Rectal smooth muscle tissue (tissue), 1 donor: ENCODE results near the gene ATRIP.
"Not testable (repeated sequence)": the region's sequence is repeated elsewhere in the genome, so short reads cannot be mapped to it uniquely, and the experiment has no call there.

Experiments used
- H3K27ac ChIP-seq: one replicate; pipeline ENCODE4 v1.7.0; 2013; ENCODE audit warnings: low read depth, low read length, inconsistent platforms
- H3K27me3 ChIP-seq: one replicate; pipeline ENCODE4 v1.7.0; 2013; ENCODE audit warnings: low read length; ENCODE audit not compliant: control insufficient read depth, insufficient read depth
- H3K36me3 ChIP-seq: one replicate; pipeline ENCODE4 v1.7.0; 2013; ENCODE audit warnings: low read length; ENCODE audit not compliant: control insufficient read depth, insufficient read depth
- H3K4me1 ChIP-seq: one replicate; pipeline ENCODE4 v1.7.0; 2013; ENCODE audit warnings: low read length; ENCODE audit not compliant: control insufficient read depth, insufficient read depth
- H3K4me3 ChIP-seq: one replicate; pipeline ENCODE4 v1.7.0; 2013; ENCODE audit warnings: low read length
- H3K9ac ChIP-seq: one replicate; pipeline ENCODE4 v1.7.0; 2013; ENCODE audit warnings: low read length

ATRIP gene

DNA sequence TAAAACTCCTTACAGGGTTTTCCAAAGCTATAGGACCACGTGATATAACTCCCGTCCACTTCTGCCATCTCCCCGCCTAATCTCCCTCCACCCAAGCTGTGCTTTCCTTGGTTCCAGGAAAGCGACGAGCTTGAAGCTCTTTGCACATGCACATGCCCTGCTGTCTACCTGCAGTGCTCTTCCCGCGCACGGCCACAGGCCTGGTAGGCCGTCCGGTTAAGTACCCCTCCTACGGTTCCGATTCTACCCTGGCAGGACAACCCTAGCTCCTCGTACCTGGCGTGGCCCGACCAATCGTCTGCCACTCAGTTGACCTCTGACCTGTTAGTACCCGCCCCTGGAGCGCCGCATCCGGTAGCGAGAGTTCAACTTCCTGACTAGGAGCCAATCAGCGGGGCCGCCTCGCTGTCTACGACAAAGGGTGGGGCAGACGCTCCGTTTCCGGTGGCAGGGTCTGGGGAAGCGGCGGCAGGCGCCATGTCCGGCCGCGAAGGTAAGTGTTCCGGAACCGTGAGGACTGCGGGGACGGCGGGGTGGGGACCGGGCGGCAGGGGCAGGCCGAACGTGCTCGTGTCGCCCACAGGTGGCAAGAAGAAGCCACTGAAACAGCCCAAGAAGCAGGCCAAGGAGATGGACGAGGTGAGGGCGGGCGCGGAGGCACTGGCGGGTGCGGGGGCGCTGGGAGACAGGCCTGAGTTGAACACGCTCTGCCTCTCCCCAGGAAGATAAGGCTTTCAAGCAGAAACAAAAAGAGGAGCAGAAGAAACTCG is 6.5 kb upstream of the ATRIP start, which contains the start of the genes CCDC51 and TMA7:
Gene CCDC51, minus strand, starts transcription at position 300 of the 770 bp plus-strand sequence. CDS start 4,991 bp downstream, outside the sequence.
Gene TMA7, plus strand, starts transcription at position 438 of the 770 bp plus-strand sequence. Its CDS starts 40 bp downstream, at position 478.
- peak within 1 kb of the TSS; percentile 94 for H3K9ac ChIP-seq
- peaks cover 4% of the 10 kb centered on the region for H3K4me1 ChIP-seq
- peaks cover 4% of the 10 kb centered on the region for H3K36me3 ChIP-seq
- no peaks in the 10 kb centered on the region for H3K27me3 ChIP-seq
- peak within 1 kb of the TSS; percentile 99 for H3K4me3 ChIP-seq
- H3K27ac ChIP-seq, result peak within 1 kb of the TSS; percentile 92

DNA sequence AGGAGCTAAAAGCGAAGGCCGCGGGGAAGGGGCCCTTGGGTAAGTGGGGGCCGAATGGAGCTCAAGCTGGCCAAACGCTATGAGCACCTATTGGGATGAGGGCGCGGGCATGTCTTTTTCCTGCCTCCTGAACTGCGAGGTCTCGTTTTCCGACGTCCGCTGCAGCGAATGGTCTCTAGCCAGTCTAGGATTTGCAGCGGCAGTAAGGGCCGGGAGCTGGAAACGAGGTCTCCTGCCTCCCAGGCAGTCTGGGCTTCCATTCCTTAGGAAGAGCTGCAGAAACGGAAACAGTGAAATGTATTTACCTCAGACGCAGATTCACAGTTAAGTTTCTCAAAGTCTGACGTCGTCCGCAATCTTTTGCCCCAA is 6.0 kb upstream of the ATRIP start:
- Histone ChIP-seq H3K4me3 (peak overlapping the region; percentile 91), H3K27ac (peak overlapping the region; percentile 92), H3K9ac (peak overlapping the region; percentile 89), H3K4me1 (peaks cover 4% of the 10 kb centered on the region), H3K36me3 (peaks cover 4% of the 10 kb centered on the region), H3K27me3 (no peaks in the 10 kb centered on the region)

DNA sequence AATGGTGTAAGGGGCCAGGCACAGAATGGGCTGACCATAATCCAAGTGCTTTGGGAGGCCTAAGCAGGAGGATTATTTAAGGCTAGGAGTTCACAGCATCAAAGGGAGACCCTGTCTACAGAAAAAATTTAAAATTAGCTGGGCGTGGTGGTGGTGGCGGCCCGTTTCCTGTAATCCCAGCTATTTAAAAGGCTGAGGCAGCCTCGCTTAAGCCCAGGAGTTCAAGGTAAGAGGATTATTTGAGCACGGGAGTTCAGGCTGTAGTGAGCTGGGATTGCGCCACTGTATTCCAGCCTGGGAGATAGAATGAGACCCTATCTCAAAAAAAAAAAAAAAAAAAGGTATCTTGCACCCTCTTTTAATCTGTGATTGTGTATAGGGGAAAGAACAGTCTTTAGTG is 4.6 kb upstream of the ATRIP start:
- Histone ChIP-seq H3K27me3 (no peaks in the 10 kb centered on the region), H3K4me1 (peaks cover 11% of the 10 kb centered on the region), H3K4me3 (no peak overlapping the region), H3K27ac (no peak overlapping the region), H3K9ac (no peak overlapping the region), H3K36me3 (peaks cover 4% of the 10 kb centered on the region)

DNA sequence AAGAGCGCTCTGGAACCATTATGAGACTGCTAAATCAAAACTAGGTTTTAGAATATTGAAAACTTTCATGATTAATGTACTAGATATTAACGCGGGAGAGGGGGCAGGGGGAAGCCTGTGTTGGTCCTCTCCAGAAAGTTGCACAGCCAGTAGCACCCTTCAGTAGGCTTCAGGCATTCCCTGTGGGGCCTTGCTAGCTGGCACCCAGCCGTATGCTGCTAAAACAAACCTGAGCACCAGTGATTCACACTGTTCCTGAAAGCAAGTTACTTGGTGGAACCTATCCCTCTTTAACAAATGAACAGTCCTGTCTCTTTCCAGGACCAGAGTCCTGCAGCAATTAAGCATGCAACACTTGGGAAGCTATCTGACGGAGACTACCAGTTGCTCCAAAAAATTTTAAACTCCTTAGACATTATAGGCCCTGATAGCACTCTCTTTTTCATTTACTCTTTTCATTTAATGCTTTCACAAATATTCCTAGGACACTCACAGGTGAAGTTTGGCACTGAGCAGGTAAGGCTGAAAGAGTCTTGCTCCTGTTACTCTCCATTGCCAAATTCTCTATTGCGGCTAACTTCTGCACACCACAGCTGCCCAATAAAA is 1.2 kb upstream of the ATRIP start:
- Histone ChIP-seq H3K9ac (peak overlapping the region; percentile 14), H3K36me3 (peaks cover 4% of the 10 kb centered on the region), H3K27ac (no peak overlapping the region), H3K4me1 (peaks cover 13% of the 10 kb centered on the region), H3K27me3 (no peaks in the 10 kb centered on the region), H3K4me3 (no peak overlapping the region)

DNA sequence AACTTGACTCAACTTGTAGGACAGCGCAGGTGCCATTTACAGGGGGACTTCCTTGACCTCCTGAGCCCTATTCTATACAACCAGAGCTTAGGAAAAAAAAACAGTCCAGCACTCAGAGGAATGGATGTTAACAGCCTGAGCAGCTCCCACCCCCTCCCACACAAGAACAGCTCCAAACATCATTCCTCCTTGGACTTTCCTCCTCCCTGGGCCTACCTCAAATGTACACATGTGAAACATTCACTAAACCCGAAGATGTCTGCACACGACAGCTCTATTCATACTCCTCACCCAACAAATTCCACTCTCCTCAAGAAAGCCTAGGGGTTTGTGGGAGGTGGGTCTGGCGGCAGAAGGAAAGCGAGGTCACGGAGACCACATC is 503 bp upstream of the ATRIP start:
- Histone ChIP-seq H3K27ac (peak overlapping the region; percentile 84), H3K36me3 (peaks cover 4% of the 10 kb centered on the region), H3K4me1 (peaks cover 13% of the 10 kb centered on the region), H3K27me3 (no peaks in the 10 kb centered on the region), H3K4me3 (peak overlapping the region; percentile 97), H3K9ac (peak overlapping the region; percentile 80)

DNA sequence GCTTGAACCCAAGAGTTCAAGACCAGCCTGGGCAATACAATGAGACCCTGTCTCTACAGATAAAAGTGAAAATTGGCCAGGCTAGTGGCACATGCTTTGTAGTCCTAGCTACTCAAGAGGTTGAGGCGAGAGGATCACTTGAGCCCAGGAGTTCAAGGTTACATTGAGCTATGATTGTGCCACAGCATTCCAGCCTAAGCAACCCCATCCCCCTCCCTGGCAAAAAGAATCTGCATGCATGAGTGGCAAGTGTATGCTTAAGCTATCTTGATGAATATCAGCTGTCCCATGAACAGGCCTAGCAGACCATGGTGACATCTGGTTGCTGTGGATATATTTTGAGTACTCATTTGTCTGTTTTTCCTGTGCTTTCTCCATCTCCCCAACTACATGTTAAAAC is 4.7 kb downstream of the ATRIP start:
- no peak overlapping the region for H3K4me3 ChIP-seq
- H3K27ac ChIP-seq, result no peak overlapping the region
- peaks cover 7% of the 10 kb centered on the region for H3K4me1 ChIP-seq
- peaks cover 12% of the 10 kb centered on the region for H3K36me3 ChIP-seq
- H3K27me3 ChIP-seq, result no peaks in the 10 kb centered on the region
- no peak overlapping the region for H3K9ac ChIP-seq

DNA sequence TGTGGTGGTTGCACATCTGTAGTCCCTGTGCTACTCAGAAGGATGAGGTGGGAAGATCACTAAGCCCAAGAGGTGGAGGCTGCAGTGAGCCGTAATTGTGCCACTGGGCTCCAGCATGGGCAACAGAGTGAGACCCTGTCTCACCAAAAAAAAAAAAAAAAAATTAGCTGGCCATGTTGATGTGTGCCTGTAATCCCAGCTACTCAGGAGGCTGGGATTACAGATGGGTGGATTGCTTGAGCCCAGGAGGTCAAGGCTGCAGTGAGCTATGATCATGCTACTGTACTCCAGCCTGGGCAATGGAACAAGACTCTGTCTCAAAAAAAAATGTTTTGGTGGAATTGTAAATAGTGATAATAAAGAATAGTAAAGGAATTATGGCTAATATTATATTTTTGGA is 9.9 kb downstream of the ATRIP start:
- Histone ChIP-seq H3K27ac (no peak overlapping the region), H3K9ac (no peak overlapping the region), H3K36me3 (peaks cover 19% of the 10 kb centered on the region), H3K4me3 (no peak overlapping the region), H3K4me1 (no peaks in the 10 kb centered on the region), H3K27me3 (no peaks in the 10 kb centered on the region)

DNA sequence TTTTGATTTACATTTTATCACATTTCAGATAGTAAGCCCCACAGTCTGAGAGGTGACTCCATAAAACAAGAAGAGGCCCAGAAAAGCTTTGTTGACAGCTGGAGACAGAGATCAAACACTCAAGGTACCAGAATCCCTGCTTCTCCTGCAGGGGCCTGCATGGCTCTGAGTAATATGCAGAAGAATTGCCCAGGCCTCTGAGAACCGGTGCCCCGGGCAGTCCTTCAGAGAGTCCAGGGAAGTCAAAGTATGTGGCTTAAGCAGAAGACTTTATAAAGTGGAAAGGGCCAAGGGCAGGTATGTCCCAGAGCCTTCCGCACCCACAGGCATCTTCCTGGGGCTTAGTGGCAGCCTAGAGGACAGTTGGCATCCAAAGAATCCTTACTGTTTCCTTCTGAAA is 12.8 kb downstream of the ATRIP start:
- no peak overlapping the region for H3K27ac ChIP-seq
- no peaks in the 10 kb centered on the region for H3K27me3 ChIP-seq

DNA sequence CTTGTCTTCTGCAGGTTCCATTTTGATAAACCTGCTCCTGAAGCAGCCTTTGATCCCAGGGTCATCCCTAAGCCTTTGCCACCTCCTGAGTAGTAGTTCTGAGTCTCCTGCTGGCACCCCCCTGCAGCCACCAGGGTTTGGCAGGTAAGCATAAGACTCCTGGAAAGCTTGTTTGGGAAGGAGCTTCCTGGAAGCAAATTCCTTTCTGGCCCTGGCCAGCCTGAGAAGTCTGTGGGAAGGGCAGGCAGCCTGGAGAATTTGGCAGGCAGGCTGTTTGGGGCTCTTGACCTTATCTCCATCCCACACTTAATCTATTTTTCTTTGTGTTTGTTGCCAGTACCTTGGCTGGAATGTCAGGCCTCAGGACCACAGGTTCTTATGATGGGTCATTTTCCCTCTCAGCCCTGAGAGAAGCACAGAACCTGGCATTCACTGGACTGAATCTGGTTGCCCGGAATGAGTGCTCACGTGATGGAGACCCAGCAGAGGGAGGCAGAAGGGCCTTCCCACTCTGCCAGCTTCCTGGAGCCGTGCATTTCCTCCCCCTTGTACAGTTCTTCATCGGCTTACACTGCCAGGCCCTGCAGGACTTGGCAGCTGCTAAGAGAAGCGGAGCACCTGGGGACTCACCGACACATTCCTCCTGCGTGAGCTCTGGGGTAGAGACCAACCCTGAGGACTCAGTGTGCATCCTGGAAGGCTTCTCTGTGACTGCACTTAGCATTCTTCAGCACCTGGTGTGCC is 13.4 kb downstream of the ATRIP start:
- no peak overlapping the region for H3K9ac ChIP-seq
- H3K4me3 ChIP-seq, result no peak overlapping the region
- H3K4me1 ChIP-seq, result no peaks in the 10 kb centered on the region
- H3K27me3 ChIP-seq, result no peaks in the 10 kb centered on the region
- H3K36me3 ChIP-seq, result peaks cover 8% of the 10 kb centered on the region
- no peak overlapping the region for H3K27ac ChIP-seq

More for the DNA sequence above, 12.8 kb downstream of the ATRIP start:
- Histone ChIP-seq H3K4me1 (no peaks in the 10 kb centered on the region), H3K36me3 (peaks cover 9% of the 10 kb centered on the region), H3K9ac (no peak overlapping the region), H3K4me3 (no peak overlapping the region)

DNA sequence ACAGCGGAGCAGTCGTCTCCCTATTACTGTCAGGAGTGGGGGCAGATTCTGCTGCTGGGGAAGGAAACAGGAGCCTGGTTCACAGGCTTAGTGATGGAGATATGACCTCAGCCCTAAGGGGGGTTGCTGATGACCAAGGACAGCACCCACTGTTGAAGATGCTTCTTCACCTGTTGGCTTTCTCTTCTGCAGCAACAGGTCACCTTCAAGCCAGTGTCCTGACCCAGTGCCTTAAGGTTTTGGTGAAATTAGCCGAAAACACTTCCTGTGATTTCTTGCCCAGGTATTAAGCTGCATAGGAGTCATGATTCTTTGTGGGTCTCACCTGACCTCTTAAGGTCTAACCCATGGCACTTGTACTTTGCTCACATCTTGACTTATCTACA is 14.0 kb downstream of the ATRIP start:
- Histone ChIP-seq H3K27me3 (no peaks in the 10 kb centered on the region), H3K36me3 (peaks cover 8% of the 10 kb centered on the region), H3K4me1 (peaks cover 5% of the 10 kb centered on the region), H3K27ac (no peak overlapping the region), H3K4me3 (no peak overlapping the region), H3K9ac (no peak overlapping the region)

DNA sequence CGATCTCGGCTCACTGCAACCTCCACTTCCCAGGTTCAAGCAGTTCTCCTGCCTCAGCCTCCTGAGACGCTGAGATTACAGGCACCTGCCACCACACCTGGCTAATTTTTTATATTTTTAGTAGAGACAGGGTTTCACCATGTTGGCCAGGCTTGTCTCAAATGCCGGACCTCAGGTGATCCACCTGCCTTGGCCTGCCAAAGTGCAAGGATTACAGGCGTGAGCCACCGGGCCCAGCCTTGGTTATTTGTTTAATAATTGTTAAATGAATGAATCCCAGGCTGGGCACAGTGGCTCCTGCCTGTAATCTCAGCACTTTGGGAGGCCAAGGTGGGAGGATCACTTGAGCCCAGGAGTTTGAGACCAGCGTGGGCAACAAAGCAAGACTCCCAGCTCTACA is 15.2 kb downstream of the ATRIP start:
- not testable (repeated sequence) for H3K36me3 ChIP-seq, H3K9ac ChIP-seq, H3K27me3 ChIP-seq, H3K4me3 ChIP-seq, H3K27ac ChIP-seq
- peaks cover 15% of the 10 kb centered on the region for H3K4me1 ChIP-seq

DNA sequence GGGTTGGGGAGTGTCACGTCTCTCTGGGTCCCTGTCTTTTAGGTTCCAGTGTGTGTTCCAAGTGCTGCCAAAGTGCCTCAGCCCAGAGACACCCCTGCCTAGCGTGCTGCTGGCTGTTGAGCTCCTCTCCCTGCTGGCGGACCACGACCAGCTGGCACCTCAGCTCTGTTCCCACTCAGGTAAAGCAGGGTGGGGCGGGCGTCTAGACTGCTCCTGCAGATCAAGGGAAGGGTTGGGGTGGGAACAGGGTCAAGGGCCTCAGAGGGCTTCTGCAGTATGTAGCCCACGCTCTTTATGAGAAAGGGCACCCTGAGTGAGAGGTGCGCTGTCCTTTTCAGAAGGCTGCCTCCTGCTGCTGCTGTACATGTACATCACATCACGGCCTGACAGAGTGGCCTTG is 17.2 kb downstream of the ATRIP start:
- Histone ChIP-seq H3K27ac (no peak overlapping the region), H3K27me3 (no peaks in the 10 kb centered on the region), H3K4me1 (peaks cover 28% of the 10 kb centered on the region), H3K9ac (no peak overlapping the region), H3K36me3 (peaks cover 26% of the 10 kb centered on the region), H3K4me3 (no peak overlapping the region)
